Aorta (tissue), 5 donors: Measurements from ENCODE around the gene CAMK2G. TPM values are rescaled to one million over a fixed set of nuclear protein-coding genes. Genes with fewer than 3 reads are reported as not detected.

ENCODE experiments used
- ATAC-seq: fragments of 200-7000 bp; cut with Tn5 transposase; one replicate; pipeline ENCODE4 v1.9.1; 2022; ENCODE audit warnings: moderate library complexity; ENCODE audit not compliant: low FRiP score
- DNase-seq, 2 donors: peaks; one replicate each; pipeline ENCODE4 v3.0.0-alpha.2; 2020
- H3K27ac ChIP-seq, 2 donors: one replicate each; pipeline ENCODE4 v1.5.1; 2013; ENCODE audit warnings: low read length in 2 of 2, mild to moderate bottlenecking in 2 of 2, moderate library complexity in 2 of 2, control low read depth in 1 of 2, inconsistent platforms in 1 of 2, low read depth in 1 of 2
- H3K27me3 ChIP-seq, 2 donors: one replicate each; pipeline ENCODE4 v1.6.1; 2013; ENCODE audit warnings: control low read depth in 1 of 2, low read length in 1 of 2, mild to moderate bottlenecking in 1 of 2, moderate library complexity in 1 of 2; ENCODE audit not compliant: insufficient read depth in 2 of 2, control insufficient read depth in 1 of 2
- H3K36me3 ChIP-seq, 2 donors: one replicate each; pipeline ENCODE4 v1.6.1; 2013; ENCODE audit warnings: control low read depth in 1 of 2, low read length in 1 of 2, mild to moderate bottlenecking in 1 of 2; ENCODE audit not compliant: insufficient read depth in 2 of 2, control insufficient read depth in 1 of 2
- H3K4me1 ChIP-seq, 2 donors: one replicate each; pipeline ENCODE4 v1.6.1; 2013; ENCODE audit warnings: low read length in 2 of 2, control low read depth in 1 of 2, mild to moderate bottlenecking in 1 of 2, moderate library complexity in 1 of 2; ENCODE audit not compliant: insufficient read depth in 2 of 2, control insufficient read depth in 1 of 2
- H3K4me3 ChIP-seq, 2 donors: one replicate each; pipeline ENCODE4 v1.5.1; 2013; ENCODE audit warnings: low read length in 2 of 2, control low read depth in 1 of 2, mild to moderate bottlenecking in 1 of 2
- H3K9me3 ChIP-seq: one replicate; pipeline ENCODE4 v1.6.1; 2013; ENCODE audit warnings: mild to moderate bottlenecking, low read length; ENCODE audit not compliant: control insufficient read depth
- WGBS, 2 donors: extraction: QIAGEN DNeasy Blood & Tissue Kit; methylation state at CpG; one replicate each; pipeline ENCODE4 v1.1.7; 2013; 5-methylcytosine and 5-hydroxymethylcytosine counted together
- intact Hi-C, 2 donors: fragments of 100-400 bp; cut with DNase I; formaldehyde crosslinking; loops; one replicate each; pipeline versions ENCODE4 v1.14.2 to v1.15.0; 2022
- polyA plus RNA-seq, 2 donors: library from polyadenylated mRNA; stranded (reverse); fragments of 200-250 nt; gene quantifications; one replicate each; pipeline ENCODE4 v1.2.3, GENCODE V29; 2013
- total RNA-seq, 2 donors: library from RNA; stranded (reverse); fragmentation: NEBNext Ultra II Directional; extraction: Animal tissue kit (Norgen Biotek cat#: 25700); gene quantifications; one replicate each; pipeline ENCODE4 v1.2.1, GENCODE V29; 2021
- donor health status: healthy with polysubstance abuse.
- donor health status: Bipolar disorder and iron deficiency.
- donor health status: DM: no; HTN: no; CAD: no.
- donor health status: DM: no; HTN: no; CAD: no.
- donor health status: DM: yes; HTN: yes; CAD: no.

The CAMK2G gene
- total and polyA plus RNA-seq, 4 donors, result 37.1 to 76.7 (median 70.8) TPM

DNA sequence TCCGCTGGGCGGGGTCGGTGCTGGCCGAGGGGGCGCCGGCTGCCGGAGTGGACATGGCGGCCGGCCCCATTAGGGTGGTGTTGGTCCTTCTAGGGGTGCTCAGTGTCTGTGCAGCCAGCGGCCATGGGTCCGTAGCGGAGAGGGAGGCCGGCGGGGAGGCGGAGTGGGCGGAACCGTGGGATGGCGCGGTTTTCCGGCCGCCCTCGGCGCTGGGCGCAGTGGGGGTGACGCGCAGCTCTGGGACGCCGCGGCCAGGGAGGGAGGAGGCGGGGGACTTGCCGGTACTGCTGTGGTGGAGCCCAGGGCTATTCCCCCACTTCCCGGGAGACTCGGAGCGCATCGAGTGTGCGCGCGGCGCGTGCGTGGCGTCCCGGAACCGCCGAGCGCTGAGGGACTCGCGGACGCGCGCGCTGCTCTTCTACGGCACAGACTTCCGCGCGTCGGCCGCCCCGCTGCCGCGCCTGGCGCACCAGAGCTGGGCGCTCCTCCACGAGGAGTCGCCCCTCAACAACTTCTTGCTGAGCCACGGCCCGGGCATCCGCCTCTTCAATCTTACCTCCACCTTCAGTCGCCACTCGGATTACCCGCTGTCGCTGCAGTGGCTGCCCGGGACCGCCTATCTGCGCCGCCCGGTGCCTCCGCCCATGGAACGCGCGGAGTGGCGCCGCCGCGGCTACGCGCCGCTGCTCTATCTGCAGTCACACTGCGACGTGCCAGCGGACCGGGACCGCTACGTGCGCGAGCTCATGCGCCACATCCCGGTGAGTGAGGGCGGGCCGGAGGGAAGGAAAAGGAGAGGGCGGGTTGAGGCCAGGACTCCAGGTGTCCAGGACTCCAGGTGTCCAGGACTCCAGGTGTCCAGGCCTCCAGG lies 101.8 kb downstream of the CAMK2G start:
- no peaks in the 10 kb centered on the region for H3K9me3 ChIP-seq
- intact Hi-C loops, result loop anchor here in 1 of 2 donors (5.0 kb wide), 2 partner anchors 40 to 100 kb away; partner anchors contain the start of gene CAMK2G
- peak; percentile 90 to 93 for DNase-seq
- 0 to 1% methylated on average over 65 to 101 of the region's 101 CpGs for WGBS, 2 donors
- peaks cover 0 to 2% of the 10 kb centered on the region in 2 donors for H3K4me1 ChIP-seq
- ATAC-seq, result peak; percentile 93
- H3K4me3 ChIP-seq, result peak overlapping the region; percentile 61 to 72
- H3K36me3 ChIP-seq, result peaks cover 0 to 8% of the 10 kb centered on the region in 2 donors
- peak overlapping the region; percentile 47 to 88 for H3K27ac ChIP-seq
- no peaks in the 10 kb centered on the region for H3K27me3 ChIP-seq

DNA sequence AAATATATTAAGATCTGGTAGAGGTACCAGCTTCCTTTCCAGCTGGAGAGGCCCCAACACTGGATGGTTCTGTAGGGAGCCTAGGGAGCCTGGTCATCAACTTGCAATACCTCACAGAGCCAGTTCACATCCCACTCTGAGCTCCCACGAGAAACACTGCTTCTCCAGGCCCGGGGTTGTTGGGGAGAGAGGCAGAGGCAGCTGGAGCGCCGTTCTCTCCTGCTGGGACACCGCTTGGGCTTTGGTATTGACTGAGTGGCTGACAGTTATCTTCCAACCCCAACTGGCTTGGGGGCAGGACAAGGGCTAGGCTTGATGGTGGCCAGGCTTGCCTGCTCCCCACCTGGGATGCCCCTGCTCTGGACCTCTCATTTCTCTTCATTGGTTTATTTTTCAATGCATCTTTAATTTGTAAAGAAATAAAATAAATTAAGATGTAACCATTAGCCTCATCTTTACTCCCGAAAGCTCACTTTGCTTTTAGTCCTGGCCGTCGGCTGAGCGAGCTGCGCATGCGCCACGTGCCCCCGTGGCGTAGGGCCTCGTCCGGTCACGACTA lies 102.6 kb downstream of the CAMK2G start:
- Histone ChIP-seq H3K27me3 (no peaks in the 10 kb centered on the region), H3K4me3 (peak overlapping the region; percentile 61 to 72), H3K4me1 (peaks cover 0 to 2% of the 10 kb centered on the region in 2 donors), H3K9me3 (no peaks in the 10 kb centered on the region), H3K36me3 (peaks cover 0 to 8% of the 10 kb centered on the region in 2 donors), H3K27ac (peak overlapping the region in 1 of 2 donors; percentile 88)
- intact Hi-C loops, result loop anchor here in 1 of 2 donors (5.0 kb wide), 2 partner anchors 40 to 100 kb away; partner anchors contain the start of gene CAMK2G
- peak; percentile 94 to 98 for DNase-seq
- peak; percentile 21 for ATAC-seq
- WGBS, 2 donors, result 12% methylated on average over 17 of the region's 17 CpGs

DNA sequence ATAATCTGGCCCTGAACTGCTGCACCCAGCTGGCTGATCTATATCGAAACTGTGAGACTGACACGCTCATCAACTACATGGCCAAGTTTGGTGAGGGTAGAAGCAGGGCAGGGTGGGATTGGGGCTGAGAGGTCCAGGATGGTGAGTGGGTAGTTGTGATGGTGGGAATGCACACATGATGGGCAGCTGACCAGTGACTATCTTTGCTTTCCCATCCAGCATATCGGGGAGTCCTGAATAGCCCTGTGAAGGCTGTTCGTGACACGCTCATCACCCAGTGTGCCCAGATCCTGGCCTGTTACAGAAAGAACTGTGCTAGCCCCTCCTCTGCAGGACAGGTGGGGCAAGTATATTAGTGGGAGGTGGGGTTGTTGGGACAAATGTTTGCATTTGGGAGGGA lies 105.0 kb downstream of the CAMK2G start:
- H3K4me1 ChIP-seq, result no peaks in the 10 kb centered on the region
- H3K4me3 ChIP-seq, result no peak overlapping the region
- ATAC-seq, result no peak
- no peak overlapping the region for H3K27ac ChIP-seq
- no peak for DNase-seq
- 91 to 93% methylated on average over 5 of the region's 5 CpGs for WGBS, 2 donors
- no peaks in the 10 kb centered on the region for H3K27me3 ChIP-seq
- intact Hi-C loops, result no loop called here
- peaks cover 2 to 15% of the 10 kb centered on the region in 2 donors for H3K36me3 ChIP-seq
- no peaks in the 10 kb centered on the region for H3K9me3 ChIP-seq

DNA sequence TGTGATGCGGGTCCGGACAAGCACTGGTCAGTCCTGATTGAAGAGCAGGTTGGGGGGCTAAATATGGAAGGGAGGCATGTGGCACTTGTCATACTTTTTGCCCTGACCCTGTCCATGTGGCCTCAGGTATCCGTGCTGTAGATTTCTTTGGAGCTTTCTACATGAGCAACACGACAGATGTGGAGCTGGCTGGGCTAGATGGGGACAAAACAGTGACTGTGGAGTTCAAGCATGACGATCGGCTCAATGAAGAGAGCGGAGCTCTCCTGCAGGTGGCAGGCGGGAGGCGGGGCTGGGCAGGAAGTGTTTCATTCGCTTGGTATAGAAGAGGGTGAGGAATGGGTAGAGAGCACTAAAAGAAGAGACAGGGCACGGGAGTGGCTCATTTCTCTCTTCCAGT lies 105.5 kb downstream of the CAMK2G start:
- no peaks in the 10 kb centered on the region for H3K9me3 ChIP-seq
- H3K36me3 ChIP-seq, result peaks cover 2 to 17% of the 10 kb centered on the region in 2 donors
- intact Hi-C loops, result no loop called here
- no peaks in the 10 kb centered on the region for H3K4me1 ChIP-seq
- 69 to 77% methylated on average over 11 of the region's 11 CpGs for WGBS, 2 donors
- ATAC-seq, result no peak
- H3K4me3 ChIP-seq, result no peak overlapping the region
- H3K27ac ChIP-seq, result no peak overlapping the region
- DNase-seq, result no peak
- no peaks in the 10 kb centered on the region for H3K27me3 ChIP-seq

DNA sequence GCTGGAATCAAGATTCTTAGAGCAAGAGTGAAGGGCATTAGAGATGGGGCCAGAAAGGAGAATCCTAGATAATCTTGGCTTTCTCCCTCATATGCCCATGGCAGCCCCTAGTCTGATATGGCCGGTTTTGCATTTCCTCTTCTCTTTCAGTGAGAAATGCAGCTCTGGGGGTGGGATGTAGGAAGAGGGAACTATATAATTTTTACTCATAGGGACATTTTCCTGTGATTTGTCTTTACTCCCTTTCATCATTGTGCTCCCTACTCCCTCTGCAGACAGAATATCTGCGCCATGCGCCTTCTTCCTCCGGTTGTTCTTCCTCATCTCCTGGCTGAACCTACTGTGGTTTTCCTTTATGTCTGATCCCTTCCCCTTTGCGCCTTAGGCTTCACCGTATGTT lies 109.3 kb downstream of the CAMK2G start:
- intact Hi-C loops, result no loop called here
- H3K9me3 ChIP-seq, result no peaks in the 10 kb centered on the region

DNA sequence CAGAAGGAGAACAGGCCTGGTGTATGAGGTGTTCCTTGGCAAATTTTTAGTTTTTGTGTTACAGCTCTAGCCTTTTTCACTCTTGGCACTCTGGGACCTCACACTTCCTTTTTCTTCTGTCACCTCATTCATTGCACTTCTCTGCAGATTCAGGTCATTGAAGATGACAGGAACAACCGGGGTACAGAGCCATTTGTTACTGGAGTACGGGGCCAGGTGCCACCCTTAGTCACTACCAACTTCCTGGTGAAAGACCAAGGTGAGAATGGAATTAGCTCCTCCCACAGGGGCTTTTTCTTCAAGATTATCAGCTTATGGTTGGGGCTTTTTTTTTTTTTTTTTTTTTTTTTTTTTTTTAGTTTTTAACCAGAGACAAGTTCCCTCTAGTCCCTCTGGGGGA lies 111.0 kb downstream of the CAMK2G start:
- intact Hi-C loops, result no loop called here
- ATAC-seq (no peak), DNase-seq (no peak)
- Histone ChIP-seq H3K4me1 (no peaks in the 10 kb centered on the region), H3K27ac (no peak overlapping the region), H3K27me3 (no peaks in the 10 kb centered on the region), H3K9me3 (no peaks in the 10 kb centered on the region), H3K4me3 (no peak overlapping the region), H3K36me3 (peaks cover 23 to 32% of the 10 kb centered on the region in 2 donors)
- 69 to 73% methylated on average over 2 of the region's 2 CpGs for WGBS, 2 donors

More for the DNA sequence above, 109.3 kb downstream of the CAMK2G start:
- peaks cover 23 to 32% of the 10 kb centered on the region in 2 donors for H3K36me3 ChIP-seq
- H3K27me3 ChIP-seq, result no peaks in the 10 kb centered on the region
- no peak for DNase-seq
- H3K4me3 ChIP-seq, result no peak overlapping the region
- no peak for ATAC-seq
- no peaks in the 10 kb centered on the region for H3K4me1 ChIP-seq
- 92 to 93% methylated on average over 6 of the region's 6 CpGs for WGBS, 2 donors
- H3K27ac ChIP-seq, result no peak overlapping the region

DNA sequence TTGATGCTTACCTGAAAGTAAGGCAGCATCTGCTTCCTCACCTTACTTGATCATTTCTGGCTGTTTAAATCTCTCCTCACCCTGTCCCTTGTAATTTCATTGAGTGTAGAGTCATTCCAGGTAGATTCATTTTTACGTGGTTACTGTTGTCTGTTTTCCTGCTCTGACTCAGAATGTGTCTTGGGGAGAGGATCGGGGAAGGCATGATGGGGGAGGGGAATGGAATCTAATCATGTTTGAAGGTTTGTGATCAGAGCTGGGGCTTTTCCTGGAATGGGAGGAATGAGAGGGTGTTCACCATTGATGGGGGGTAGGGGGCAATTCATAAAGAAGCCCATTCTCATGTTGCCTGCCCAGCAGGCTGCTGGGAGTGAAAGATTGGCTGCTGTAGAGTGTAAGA lies 111.4 kb downstream of the CAMK2G start:
- peaks cover 23 to 32% of the 10 kb centered on the region in 2 donors for H3K36me3 ChIP-seq
- DNase-seq, result no peak
- intact Hi-C loops, result no loop called here
- ATAC-seq, result no peak
- no peaks in the 10 kb centered on the region for H3K4me1 ChIP-seq
- no peak overlapping the region for H3K4me3 ChIP-seq
- H3K27ac ChIP-seq, result no peak overlapping the region
- WGBS, 2 donors, result 69 to 74% methylated on average over 2 of the region's 2 CpGs
- no peaks in the 10 kb centered on the region for H3K27me3 ChIP-seq
- H3K9me3 ChIP-seq, result no peaks in the 10 kb centered on the region
